SK-N-MC (cell line): ENCODE data around the gene BATF2.

ENCODE experiments used
- EZH2 ChIP-seq: fragments of 200-600 bp; sonication (generic); IDR thresholded peaks from one replicate; pipeline ENCODE4 v1.6.1; 2017; ENCODE audit warnings: antibody characterized with exemption
- POLR2AphosphoS5 ChIP-seq: IDR thresholded peaks from 2 replicates; pipeline ENCODE4 v1.6.1; 2012; ENCODE audit warnings: mild to moderate bottlenecking, low read depth, low read length, borderline replicate concordance

GRCh38 chr11:64998141-64998540 is 1.4 kb upstream of the BATF2 start:
- no peak for TF ChIP-seq POLR2AphosphoS5
- TF ChIP-seq EZH2, result no peak
